ENCODE results near the gene SLC7A14.

Gene SLC7A14

DNA sequence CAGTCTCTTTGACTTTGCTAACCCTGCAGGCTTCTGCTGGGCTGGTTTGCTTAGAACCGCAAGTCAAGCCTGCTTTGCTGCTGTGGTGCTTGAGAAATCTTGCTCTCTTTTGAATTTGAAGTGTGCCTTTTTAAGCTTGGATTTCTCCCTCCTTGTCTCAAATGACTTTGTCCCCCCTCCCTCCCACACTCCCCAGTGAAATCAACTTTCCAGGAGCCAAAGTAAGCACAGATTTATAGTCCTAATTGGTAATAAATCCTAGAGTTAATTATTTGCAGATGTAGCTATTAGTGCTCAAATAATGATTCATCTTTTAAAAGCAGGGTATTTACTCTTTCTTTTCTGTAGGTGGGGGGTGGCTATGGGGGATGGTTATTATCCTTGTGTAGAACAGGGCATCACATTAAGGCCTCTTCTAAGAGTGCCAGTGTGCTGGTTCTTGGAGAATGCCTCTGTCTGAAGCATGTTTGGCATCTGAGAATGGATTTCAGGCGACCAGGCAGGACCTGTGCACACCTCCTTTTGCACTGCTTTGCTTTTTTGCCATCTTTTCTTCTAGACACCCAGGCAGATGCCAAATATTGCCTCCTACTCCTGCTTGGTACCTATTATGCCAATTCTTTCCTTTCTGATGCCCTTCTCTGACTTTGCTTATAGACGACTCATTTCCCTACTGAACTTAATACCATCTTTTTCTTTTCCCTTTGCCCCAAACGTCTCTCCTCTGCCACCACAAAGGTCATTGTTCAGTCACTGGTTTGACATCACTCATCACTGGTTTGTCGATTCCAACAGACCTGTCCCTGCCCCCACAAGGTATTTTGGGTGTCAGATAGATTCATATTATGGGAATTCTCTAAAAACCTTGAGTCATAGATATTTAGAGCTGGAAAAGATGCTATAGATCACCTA is 116.5 kb downstream of the SLC7A14 start:
- no peaks in the 10 kb centered on the region for H3K79me2 ChIP-seq (ENCODE audit: low read length)
- no peak for DNase-seq

DNA sequence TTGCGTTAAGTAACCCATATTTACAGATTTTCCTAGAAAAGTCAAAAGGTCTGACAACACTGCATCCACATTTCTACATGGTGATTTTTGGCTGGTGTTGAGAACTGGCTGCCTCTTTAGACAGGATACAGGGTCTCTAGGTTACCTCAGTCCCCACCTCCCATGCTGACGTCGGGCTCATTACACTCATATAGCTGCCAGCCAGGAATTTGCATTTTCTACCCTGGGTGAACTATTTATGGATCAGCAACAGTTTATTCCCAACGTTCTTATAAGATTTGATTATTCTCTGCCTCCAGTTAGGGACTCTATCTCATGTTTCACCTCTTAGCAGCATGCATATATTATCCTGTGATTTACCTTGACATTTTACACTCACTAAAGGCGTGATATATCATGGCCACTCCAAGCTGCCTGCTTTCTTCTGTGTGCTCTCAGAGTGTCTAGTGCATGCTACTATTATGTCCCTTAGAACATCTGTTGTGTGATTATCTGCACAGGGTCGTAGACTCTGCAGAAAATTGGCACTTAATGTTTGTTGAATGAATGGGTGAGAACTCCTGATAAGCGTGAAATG is 118.2 kb downstream of the SLC7A14 start:
- Histone ChIP-seq H3K9me3 (replicated peaks; ENCODE audit: insufficient read depth, low read length) (no peaks in the 10 kb centered on the region), H3K36me3 (replicated peaks; ENCODE audit: insufficient read depth, low read length) (no peaks in the 10 kb centered on the region), H3K9ac (ENCODE audit: low read length) (no peak overlapping the region), H4K20me1 (ENCODE audit: insufficient read depth, low read length) (no peaks in the 10 kb centered on the region), H3K9me2 (replicated peaks; ENCODE audit: insufficient read depth, low read length) (no peaks in the 10 kb centered on the region), H3K27me3 (replicated peaks; ENCODE audit: insufficient read depth, low read length) (no peaks in the 10 kb centered on the region), H3K79me2 (ENCODE audit: low read length) (no peaks in the 10 kb centered on the region), H3K27ac (ENCODE audit: low read length) (no peak overlapping the region), H3K4me1 (ENCODE audit: low read length) (no peaks in the 10 kb centered on the region), H3K4me3 (ENCODE audit: low read length) (no peak overlapping the region), H2AFZ (ENCODE audit: low read length) (no peak overlapping the region), H3K4me2 (ENCODE audit: low read depth, low read length) (no peak overlapping the region), H3F3A (ENCODE audit: insufficient read depth, low read length) (no peaks in the 10 kb centered on the region)
- DNase-seq, result no peak
- TF ChIP-seq, protein P1, sequence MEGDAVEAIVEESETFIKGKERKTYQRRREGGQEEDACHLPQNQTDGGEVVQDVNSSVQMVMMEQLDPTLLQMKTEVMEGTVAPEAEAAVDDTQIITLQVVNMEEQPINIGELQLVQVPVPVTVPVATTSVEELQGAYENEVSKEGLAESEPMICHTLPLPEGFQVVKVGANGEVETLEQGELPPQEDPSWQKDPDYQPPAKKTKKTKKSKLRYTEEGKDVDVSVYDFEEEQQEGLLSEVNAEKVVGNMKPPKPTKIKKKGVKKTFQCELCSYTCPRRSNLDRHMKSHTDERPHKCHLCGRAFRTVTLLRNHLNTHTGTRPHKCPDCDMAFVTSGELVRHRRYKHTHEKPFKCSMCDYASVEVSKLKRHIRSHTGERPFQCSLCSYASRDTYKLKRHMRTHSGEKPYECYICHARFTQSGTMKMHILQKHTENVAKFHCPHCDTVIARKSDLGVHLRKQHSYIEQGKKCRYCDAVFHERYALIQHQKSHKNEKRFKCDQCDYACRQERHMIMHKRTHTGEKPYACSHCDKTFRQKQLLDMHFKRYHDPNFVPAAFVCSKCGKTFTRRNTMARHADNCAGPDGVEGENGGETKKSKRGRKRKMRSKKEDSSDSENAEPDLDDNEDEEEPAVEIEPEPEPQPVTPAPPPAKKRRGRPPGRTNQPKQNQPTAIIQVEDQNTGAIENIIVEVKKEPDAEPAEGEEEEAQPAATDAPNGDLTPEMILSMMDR (IDR thresholded peaks at IDR 0.05; ENCODE audit: low read length), result no peak
- TF ChIP-seq EZH2phosphoT487 (IDR thresholded peaks at IDR 0.05; ENCODE audit: low read length) (no peak), EZH2 (optimal IDR thresholded peaks at IDR 0.05; ENCODE audit: low read depth, low read length) (no peak)

More for the DNA sequence above, 116.5 kb downstream of the SLC7A14 start:
- Histone ChIP-seq H3K4me3 (ENCODE audit: low read length) (no peak overlapping the region), H3K4me1 (ENCODE audit: low read length) (no peaks in the 10 kb centered on the region), H3K36me3 (replicated peaks; ENCODE audit: insufficient read depth, low read length) (no peaks in the 10 kb centered on the region), H3F3A (ENCODE audit: insufficient read depth, low read length) (no peaks in the 10 kb centered on the region), H3K9me2 (replicated peaks; ENCODE audit: insufficient read depth, low read length) (no peaks in the 10 kb centered on the region), H3K27me3 (replicated peaks; ENCODE audit: insufficient read depth, low read length) (no peaks in the 10 kb centered on the region), H2AFZ (ENCODE audit: low read length) (no peak overlapping the region), H3K27ac (ENCODE audit: low read length) (no peak overlapping the region), H3K9me3 (replicated peaks; ENCODE audit: insufficient read depth, low read length) (no peaks in the 10 kb centered on the region), H4K20me1 (ENCODE audit: insufficient read depth, low read length) (no peaks in the 10 kb centered on the region), H3K9ac (ENCODE audit: low read length) (no peak overlapping the region), H3K4me2 (ENCODE audit: low read depth, low read length) (no peak overlapping the region)
- TF ChIP-seq, protein P1 (IDR thresholded peaks at IDR 0.05; ENCODE audit: low read length), result no peak
- TF ChIP-seq EZH2phosphoT487 (IDR thresholded peaks at IDR 0.05; ENCODE audit: low read length), result no peak
- TF ChIP-seq EZH2 (optimal IDR thresholded peaks at IDR 0.05; ENCODE audit: low read depth, low read length), result no peak

GRCh38 chr3:170467007-170467406 is 118.9 kb downstream of the SLC7A14 start:
- Histone ChIP-seq H3K79me2 (ENCODE audit: low read length) (no peaks in the 10 kb centered on the region), H2AFZ (ENCODE audit: low read length) (no peak overlapping the region), H3K9me2 (replicated peaks; ENCODE audit: insufficient read depth, low read length) (no peaks in the 10 kb centered on the region), H3K4me2 (ENCODE audit: low read depth, low read length) (no peak overlapping the region), H3K9ac (ENCODE audit: low read length) (no peak overlapping the region), H3K4me1 (ENCODE audit: low read length) (no peaks in the 10 kb centered on the region), H3K36me3 (replicated peaks; ENCODE audit: insufficient read depth, low read length) (no peaks in the 10 kb centered on the region), H3K27ac (ENCODE audit: low read length) (no peak overlapping the region), H3K4me3 (ENCODE audit: low read length) (no peak overlapping the region), H3K27me3 (replicated peaks; ENCODE audit: insufficient read depth, low read length) (no peaks in the 10 kb centered on the region), H4K20me1 (ENCODE audit: insufficient read depth, low read length) (no peaks in the 10 kb centered on the region), H3F3A (ENCODE audit: insufficient read depth, low read length) (no peaks in the 10 kb centered on the region), H3K9me3 (replicated peaks; ENCODE audit: insufficient read depth, low read length) (no peaks in the 10 kb centered on the region)
- TF ChIP-seq EZH2phosphoT487 (IDR thresholded peaks at IDR 0.05; ENCODE audit: low read length) (no peak), EZH2 (optimal IDR thresholded peaks at IDR 0.05; ENCODE audit: low read depth, low read length) (no peak)
- TF ChIP-seq, protein P1 (IDR thresholded peaks at IDR 0.05; ENCODE audit: low read length), result no peak
- no peak for DNase-seq
